Prostate gland (tissue), 2 donors: ENCODE results near the gene SCFD2.

ENCODE experiments used
- CTCF ChIP-seq, 4 experiments: fragments of 200-600 bp in 2 of 4; fragments of 450-650 bp in 2 of 4; sonication (generic) in 2 of 4; IDR thresholded peaks; 1 replicate in 3 of 4; 2 replicates in 1 of 4; pipeline ENCODE4 v1.5.1; 2016 to 2019; ENCODE audit warnings: antibody characterized with exemption in 4 of 4, mild to moderate bottlenecking in 2 of 4, moderate library complexity in 2 of 4
- POLR2A ChIP-seq: fragments of 450-650 bp; IDR thresholded peaks from one replicate; pipeline ENCODE4 v1.6.1; 2016; ENCODE audit warnings: antibody characterized with exemption, mild to moderate bottlenecking
- POLR2AphosphoS5 ChIP-seq: sonication (generic); formaldehyde crosslinking; IDR thresholded peaks from one replicate; pipeline ENCODE4 v1.6.1; 2017; ENCODE audit warnings: antibody characterized with exemption

GRCh38 chr4:53059871-53060270, 306.0 kb downstream of the SCFD2 start:
- TF ChIP-seq CTCF (IDR thresholded peaks at IDR 0.05) (no peak), POLR2A (no peak), POLR2AphosphoS5 (no peak)
